ENCODE results near the gene NT5C1B.
"Not testable (repeated sequence)": the region's sequence is repeated elsewhere in the genome, so short reads cannot be mapped to it uniquely, and the experiment has no call there.

NT5C1B gene

DNA sequence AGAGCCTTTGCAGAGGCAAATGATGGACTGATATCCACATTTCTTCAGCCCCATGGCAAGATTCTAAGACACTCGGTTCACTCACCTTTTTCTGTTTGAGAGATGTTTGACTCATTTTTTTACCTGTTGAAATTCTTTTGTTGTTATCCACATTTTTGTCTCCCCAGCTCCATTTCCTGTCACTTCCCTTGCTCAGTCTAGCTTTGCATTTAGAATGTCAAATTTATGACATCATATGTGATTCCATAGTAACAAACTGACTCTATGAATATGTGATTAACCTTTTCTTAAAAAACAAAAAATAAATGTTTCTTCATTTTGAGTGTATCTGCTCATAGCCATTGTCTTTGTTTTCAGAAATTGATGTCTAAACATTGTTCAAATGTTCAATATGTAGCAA lies at the start of gene NT5C1B:
NT5C1B (minus strand) TSS at position 216 of the 400 bp plus-strand sequence; CDS start at position 115, 101 bp downstream.
- no peaks in the 10 kb centered on the region for H4K20me1 ChIP-seq
- no peak for TF ChIP-seq Cebpa-rat (IDR thresholded peaks at IDR 0.05)
- no peak within 1 kb of the TSS for H3K4me2 ChIP-seq
- H3K4me1 ChIP-seq = peaks cover 7% of the 10 kb centered on the region; the same call in 1 of the 2 replicates
- H3K9ac ChIP-seq = no peak within 1 kb of the TSS
- no peaks in the 10 kb centered on the region for H3K36me3 ChIP-seq
- H3K27me3 ChIP-seq = no peaks in the 10 kb centered on the region
- no peak within 1 kb of the TSS for H3K27ac ChIP-seq
- H3K9me3 ChIP-seq = peaks cover 4% of the 10 kb centered on the region; the same call in 1 of the 2 replicates
- H3K4me3 ChIP-seq = no peak within 1 kb of the TSS

GRCh38 chr2:18637196-18637595 lies 47.8 kb upstream of the NT5C1B start:
- TF ChIP-seq Cebpa-rat (IDR thresholded peaks at IDR 0.05) = no peak
- H3K4me2 ChIP-seq = no peak overlapping the region
- H3K27ac ChIP-seq = no peak overlapping the region
- H3K9ac ChIP-seq = no peak overlapping the region
- H3K36me3 ChIP-seq = no peaks in the 10 kb centered on the region
- H3K27me3 ChIP-seq = no peaks in the 10 kb centered on the region
- no peaks in the 10 kb centered on the region for H3K4me1 ChIP-seq
- no peak overlapping the region for H3K4me3 ChIP-seq
- peaks cover 37% of the 10 kb centered on the region for H3K9me3 ChIP-seq
- H4K20me1 ChIP-seq = no peaks in the 10 kb centered on the region

DNA sequence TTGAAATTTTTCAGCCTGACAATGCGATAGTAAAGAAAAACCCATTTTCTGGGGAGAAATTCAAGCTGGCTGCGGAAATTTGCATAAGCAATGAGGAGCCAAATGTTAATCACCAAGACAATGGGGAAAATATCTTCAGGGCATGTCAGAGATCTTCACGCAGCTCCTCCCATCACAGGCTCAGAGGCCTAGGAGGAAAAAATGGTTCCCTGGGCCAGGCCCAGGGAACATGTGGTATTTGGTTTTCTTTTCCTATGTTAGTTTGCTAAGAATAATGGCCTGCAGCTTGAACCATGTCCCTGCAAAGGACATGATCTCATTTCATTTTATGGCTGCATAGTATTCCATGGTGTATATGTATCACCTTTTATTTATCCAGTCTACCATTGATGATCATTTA lies 43.3 kb upstream of the NT5C1B start:
- not testable (repeated sequence) for H3K4me1 ChIP-seq, H3K27ac ChIP-seq, H3K36me3 ChIP-seq, H3K27me3 ChIP-seq, H3K4me2 ChIP-seq, H3K9ac ChIP-seq, H4K20me1 ChIP-seq, H3K4me3 ChIP-seq
- peaks cover 43% of the 10 kb centered on the region for H3K9me3 ChIP-seq

GRCh38 chr2:18630941-18631340 lies 41.6 kb upstream of the NT5C1B start:
- Histone ChIP-seq H3K4me2 (no peak overlapping the region), H3K4me1 (no peaks in the 10 kb centered on the region), H3K9ac (no peak overlapping the region), H3K36me3 (no peaks in the 10 kb centered on the region), H3K9me3 (peaks cover 27% of the 10 kb centered on the region), H4K20me1 (no peaks in the 10 kb centered on the region), H3K27ac (no peak overlapping the region), H3K4me3 (no peak overlapping the region), H3K27me3 (no peaks in the 10 kb centered on the region)
- no peak for TF ChIP-seq Cebpa-rat (IDR thresholded peaks at IDR 0.05)

DNA sequence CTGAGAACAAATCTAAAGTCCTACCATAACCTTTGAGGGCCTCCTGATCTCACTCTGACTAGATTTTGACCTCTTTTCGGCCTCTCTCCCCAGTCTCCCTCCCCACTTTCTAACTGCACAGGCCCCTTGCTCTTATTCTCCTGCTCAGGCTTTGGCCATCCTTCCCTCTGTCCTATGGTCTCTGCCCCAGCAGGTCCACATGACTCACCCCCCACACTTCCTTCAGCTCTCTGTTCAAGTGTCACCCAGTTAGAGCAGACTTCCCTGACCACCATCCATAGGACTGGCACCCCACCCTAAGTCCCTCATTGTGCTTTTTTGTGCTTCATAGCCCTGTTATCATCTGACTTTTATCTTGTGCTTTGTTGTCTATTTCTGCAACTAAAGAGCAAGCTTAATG lies 41.2 kb upstream of the NT5C1B start:
- no peaks in the 10 kb centered on the region for H4K20me1 ChIP-seq
- H3K27me3 ChIP-seq = no peaks in the 10 kb centered on the region
- TF ChIP-seq Cebpa-rat (IDR thresholded peaks at IDR 0.05) = no peak
- H3K9ac ChIP-seq = no peak overlapping the region
- H3K27ac ChIP-seq = no peak overlapping the region
- peaks cover 27% of the 10 kb centered on the region for H3K9me3 ChIP-seq
- H3K4me3 ChIP-seq = no peak overlapping the region
- no peaks in the 10 kb centered on the region for H3K36me3 ChIP-seq
- no peak overlapping the region for H3K4me2 ChIP-seq
- H3K4me1 ChIP-seq = no peaks in the 10 kb centered on the region

- Histone ChIP-seq H3K9me3 (peaks cover 27% of the 10 kb centered on the region), H3K4me1 (no peaks in the 10 kb centered on the region), H4K20me1 (no peaks in the 10 kb centered on the region), H3K4me2 (no peak overlapping the region), H3K27me3 (no peaks in the 10 kb centered on the region), H3K27ac (no peak overlapping the region), H3K9ac (no peak overlapping the region), H3K4me3 (no peak overlapping the region), H3K36me3 (no peaks in the 10 kb centered on the region)
- no peak for TF ChIP-seq Cebpa-rat (IDR thresholded peaks at IDR 0.05)
Observed at GRCh38 chr2:18630101-18630500, 40.7 kb upstream of the NT5C1B start.

- Histone ChIP-seq H3K9ac (no peak overlapping the region), H4K20me1 (no peaks in the 10 kb centered on the region), H3K9me3 (peaks cover 5% of the 10 kb centered on the region), H3K27me3 (no peaks in the 10 kb centered on the region), H3K4me1 (no peaks in the 10 kb centered on the region), H3K36me3 (no peaks in the 10 kb centered on the region), H3K27ac (no peak overlapping the region), H3K4me2 (no peak overlapping the region), H3K4me3 (no peak overlapping the region)
- no peak for TF ChIP-seq Cebpa-rat (IDR thresholded peaks at IDR 0.05)
Observed at GRCh38 chr2:18626958-18627650, 37.7 kb upstream of the NT5C1B start.

- no peak for TF ChIP-seq Cebpa-rat (IDR thresholded peaks at IDR 0.05)
- no peak overlapping the region for H3K9ac ChIP-seq
- no peak overlapping the region for H3K4me3 ChIP-seq
- no peaks in the 10 kb centered on the region for H4K20me1 ChIP-seq
- no peak overlapping the region for H3K4me2 ChIP-seq
- no peaks in the 10 kb centered on the region for H3K4me1 ChIP-seq
- H3K27me3 ChIP-seq = no peaks in the 10 kb centered on the region
- no peaks in the 10 kb centered on the region for H3K36me3 ChIP-seq
- H3K9me3 ChIP-seq = no peaks in the 10 kb centered on the region
- H3K27ac ChIP-seq = no peak overlapping the region
Observed at GRCh38 chr2:18626256-18626668, 36.9 kb upstream of the NT5C1B start.

DNA sequence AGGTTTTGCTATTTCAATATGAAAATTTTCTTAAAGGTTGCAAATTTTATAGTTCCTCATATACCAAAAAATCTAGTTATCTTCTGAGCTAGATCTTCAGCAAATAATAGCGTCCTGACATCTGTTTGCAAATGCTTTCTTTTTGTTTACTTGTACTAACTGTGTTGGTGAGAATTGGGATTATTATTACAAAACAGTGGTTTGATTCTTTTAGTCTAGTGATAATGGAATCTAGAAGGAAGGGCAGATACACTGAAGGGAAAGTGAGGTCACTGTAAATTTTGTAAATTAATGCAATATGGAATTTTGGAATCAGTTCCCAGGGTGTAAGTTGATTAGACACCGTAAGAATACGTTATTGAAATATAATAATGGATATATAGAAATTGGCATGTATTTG lies 36.2 kb upstream of the NT5C1B start:
- Histone ChIP-seq H3K9me3 (no peaks in the 10 kb centered on the region), H3K4me1 (no peaks in the 10 kb centered on the region), H4K20me1 (no peaks in the 10 kb centered on the region), H3K27ac (no peak overlapping the region), H3K4me3 (no peak overlapping the region), H3K4me2 (no peak overlapping the region), H3K9ac (no peak overlapping the region), H3K27me3 (no peaks in the 10 kb centered on the region), H3K36me3 (no peaks in the 10 kb centered on the region)
- no peak for TF ChIP-seq Cebpa-rat (IDR thresholded peaks at IDR 0.05)

DNA sequence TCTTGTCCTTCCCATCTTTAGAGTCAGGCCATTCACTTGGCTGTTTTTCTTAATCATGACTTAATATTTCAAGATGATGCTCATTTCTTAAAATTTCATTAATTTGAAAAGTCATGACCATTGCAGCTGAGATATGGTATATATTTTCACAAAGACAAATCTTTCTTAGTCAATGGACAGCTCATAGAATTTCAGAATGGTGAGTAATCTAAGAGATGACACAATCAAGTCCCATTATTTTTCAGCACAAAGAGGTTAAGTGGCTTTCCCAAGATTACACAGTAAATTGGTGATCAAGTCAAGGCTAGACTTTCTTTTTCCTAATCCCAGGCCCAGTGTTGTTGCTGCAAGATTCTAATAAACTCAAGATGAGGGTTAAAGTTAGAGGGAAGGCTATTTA lies 34.4 kb upstream of the NT5C1B start:
- no peak overlapping the region for H3K4me3 ChIP-seq
- H4K20me1 ChIP-seq = no peaks in the 10 kb centered on the region
- no peaks in the 10 kb centered on the region for H3K9me3 ChIP-seq
- no peak overlapping the region for H3K9ac ChIP-seq
- H3K4me2 ChIP-seq = no peak overlapping the region
- no peak overlapping the region for H3K27ac ChIP-seq
- TF ChIP-seq Cebpa-rat (IDR thresholded peaks at IDR 0.05) = no peak
- no peaks in the 10 kb centered on the region for H3K36me3 ChIP-seq
- no peaks in the 10 kb centered on the region for H3K27me3 ChIP-seq
- H3K4me1 ChIP-seq = no peaks in the 10 kb centered on the region
